HepG2 (cell line): ENCODE data around the gene PLLP. TPM values are rescaled to one million over a fixed set of nuclear protein-coding genes. Genes with fewer than 3 reads are reported as not detected.
A peak's percentile ranks its signal among the peaks of the same experiment; 100 is the strongest.

Source experiments
- AHDC1 ChIP-seq: sonication (generic); formaldehyde crosslinking; IDR thresholded peaks from 2 replicates; pipeline ENCODE4 v1.5.1; 2020; ENCODE audit warnings: mild to moderate bottlenecking, missing genetic modification reagents, borderline replicate concordance
- ASH2L ChIP-seq: fragments of 300-600, 200-600 bp; sonication (generic); IDR thresholded peaks from 2 replicates; pipeline ENCODE4 v1.7.0; 2017; ENCODE audit warnings: low read depth, mild to moderate bottlenecking, moderate library complexity, mixed read lengths, low read length; ENCODE audit not compliant: insufficient read length
- CHD4 ChIP-seq: fragments of 200-600 bp; sonication (generic); IDR thresholded peaks from 2 replicates; pipeline ENCODE4 v1.7.0; 2017; ENCODE audit warnings: mild to moderate bottlenecking, low read length, borderline replicate concordance
- HES4 ChIP-seq: sonication (generic); formaldehyde crosslinking; IDR thresholded peaks from 2 replicates; pipeline ENCODE4 v1.9.0; 2021; ENCODE audit warnings: mild to moderate bottlenecking, missing genetic modification reagents, borderline replicate concordance
- IKZF4 ChIP-seq: sonication (generic); formaldehyde crosslinking; IDR thresholded peaks from 2 replicates; pipeline ENCODE4 v1.5.1; 2020; ENCODE audit warnings: borderline replicate concordance, mild to moderate bottlenecking, low read depth, missing genetic modification reagents; ENCODE audit errors: not compliant biosample characterization
- IRF1 ChIP-seq: sonication (generic); formaldehyde crosslinking; IDR thresholded peaks from 2 replicates; pipeline ENCODE4 v1.4.0; 2020; ENCODE audit warnings: low read depth, mild to moderate bottlenecking, missing genetic modification reagents
- ISX ChIP-seq: sonication (generic); formaldehyde crosslinking; conservative IDR thresholded peaks from 2 replicates; pipeline ENCODE4 v1.5.0; 2020; ENCODE audit warnings: missing genetic modification reagents
- JUN ChIP-seq: sonication (generic); formaldehyde crosslinking; IDR thresholded peaks from 2 replicates; pipeline ENCODE4 v1.4.0; 2020; ENCODE audit warnings: mild to moderate bottlenecking, missing genetic modification reagents
- MAFG ChIP-seq: sonication (generic); formaldehyde crosslinking; IDR thresholded peaks from 2 replicates; pipeline ENCODE4 v1.5.1; 2020; ENCODE audit warnings: mild to moderate bottlenecking, missing genetic modification reagents
- SIX4 ChIP-seq: sonication (generic); formaldehyde crosslinking; IDR thresholded peaks from 2 replicates; pipeline ENCODE4 v1.4.0; 2020; ENCODE audit warnings: missing genetic modification reagents
- TBL1XR1 ChIP-seq: fragments of 150-350 bp; IDR thresholded peaks from 2 replicates; pipeline ENCODE4 v1.6.1; 2014; ENCODE audit warnings: borderline replicate concordance, low read length; ENCODE audit not compliant: partially characterized antibody
- TBX2 ChIP-seq: sonication (generic); formaldehyde crosslinking; IDR thresholded peaks from 2 replicates; pipeline ENCODE4 v1.5.0; 2020; ENCODE audit warnings: missing genetic modification reagents, mild to moderate bottlenecking, borderline replicate concordance
- YEATS4 ChIP-seq: sonication (generic); formaldehyde crosslinking; IDR thresholded peaks from 2 replicates; pipeline ENCODE4 v1.4.0; 2020; ENCODE audit warnings: missing genetic modification reagents, borderline replicate concordance
- ZNF292 ChIP-seq: sonication (generic); formaldehyde crosslinking; IDR thresholded peaks from 2 replicates; pipeline ENCODE4 v1.8.1; 2022; ENCODE audit warnings: mild to moderate bottlenecking, low read depth, missing genetic modification reagents, borderline replicate concordance
- ZXDC ChIP-seq: sonication (generic); formaldehyde crosslinking; IDR thresholded peaks from 2 replicates; pipeline ENCODE4 v1.5.0; 2020; ENCODE audit warnings: mild to moderate bottlenecking, missing genetic modification reagents
- polyA plus RNA-seq, 8 experiments: library from polyadenylated mRNA; depleted of rRNA in 3 of 8; stranded (reverse) in 7 of 8; unstranded in 1 of 8; fragments of >200 nt; fragmentation: Illumina TruSeq in 4 of 8; extraction: Trizol in 4 of 8; gene quantifications; 2 replicates each; pipeline versions ENCODE4 v1.2.1 to v1.2.3, GENCODE V29; 2011 to 2016; ENCODE audit warnings: low read depth in 4 of 8, missing spikeins in 1 of 8, mixed read lengths in 1 of 8; ENCODE audit not compliant: insufficient read depth in 1 of 8
- total RNA-seq, 5 experiments: library from RNA; depleted of rRNA; stranded (reverse); fragments of >200 nt; fragmentation: Illumina TruSeq; extraction: Trizol; gene quantifications; 2 replicates each; pipeline ENCODE4 v1.2.3, GENCODE V29; 2016; ENCODE audit warnings: low read depth in 1 of 5
- TF ChIP-seq, protein P1 (sequence below): sonication (generic); formaldehyde crosslinking; IDR thresholded peaks from 2 replicates; pipeline ENCODE4 v1.5.1; 2020; ENCODE audit warnings: mild to moderate bottlenecking, missing genetic modification reagents, moderate library complexity
- TF ChIP-seq, protein P2 (sequence below): IDR thresholded peaks from 2 replicates; pipeline ENCODE4 v1.6.1; 2016; ENCODE audit warnings: missing genetic modification reagents, missing compliant biosample characterization

Gene PLLP
- total and polyA plus RNA-seq, 2 of the 13 experiments (the other 11 are each of a cell fraction or from before 2014, with no cell fraction given), result 60.6 to 127 TPM

DNA sequence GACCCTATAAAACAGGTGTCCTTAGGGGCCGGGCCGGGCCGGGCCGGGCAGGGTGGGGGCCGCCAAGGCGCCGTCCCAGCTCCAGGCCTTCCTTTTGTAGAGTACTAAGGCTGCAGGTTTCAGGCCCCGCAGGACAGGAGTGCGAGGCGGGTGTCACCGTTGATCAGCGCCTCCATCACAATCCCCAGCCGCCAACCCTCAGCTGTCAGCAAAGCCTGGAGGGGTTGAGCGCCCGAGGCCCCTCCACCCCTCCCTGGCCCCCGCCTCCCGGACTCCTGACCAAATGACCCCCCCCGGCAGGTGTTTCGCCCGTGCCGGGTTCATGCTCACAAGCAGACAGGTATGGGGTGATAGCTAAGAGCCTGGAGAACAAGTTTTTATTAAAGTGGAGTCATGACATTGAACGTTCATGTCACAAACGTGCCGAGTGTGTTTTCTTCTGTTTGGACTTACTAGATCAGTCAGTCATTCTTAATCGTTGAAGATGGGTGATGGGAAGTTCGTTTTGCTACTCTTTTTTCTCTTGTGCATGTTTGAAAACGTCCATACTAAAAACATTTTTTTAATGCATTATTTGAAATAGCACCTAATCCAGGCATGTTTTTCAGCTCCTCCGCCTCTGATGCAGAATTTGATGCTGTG lies 38.9 kb downstream of the PLLP start (continued):
- TF ChIP-seq IRF1 (CRISPR knock-in tag) (no peak), AHDC1 (CRISPR knock-in tag) (no peak), HES4 (CRISPR knock-in tag) (no peak), CHD4 (no peak), ISX (CRISPR knock-in tag) (no peak), ZXDC (CRISPR knock-in tag) (peak; percentile 10; the same call in 1 of the 2 replicates), JUN (no peak), YEATS4 (CRISPR knock-in tag) (no peak; the same call in 1 of the 2 replicates), ASH2L (peak; percentile 56), TBX2 (no peak), ZNF292 (no peak), SIX4 (CRISPR knock-in tag) (no peak), MAFG (no peak), IKZF4 (CRISPR knock-in tag) (no peak), TBL1XR1 (no peak)
- TF ChIP-seq, protein P1, sequence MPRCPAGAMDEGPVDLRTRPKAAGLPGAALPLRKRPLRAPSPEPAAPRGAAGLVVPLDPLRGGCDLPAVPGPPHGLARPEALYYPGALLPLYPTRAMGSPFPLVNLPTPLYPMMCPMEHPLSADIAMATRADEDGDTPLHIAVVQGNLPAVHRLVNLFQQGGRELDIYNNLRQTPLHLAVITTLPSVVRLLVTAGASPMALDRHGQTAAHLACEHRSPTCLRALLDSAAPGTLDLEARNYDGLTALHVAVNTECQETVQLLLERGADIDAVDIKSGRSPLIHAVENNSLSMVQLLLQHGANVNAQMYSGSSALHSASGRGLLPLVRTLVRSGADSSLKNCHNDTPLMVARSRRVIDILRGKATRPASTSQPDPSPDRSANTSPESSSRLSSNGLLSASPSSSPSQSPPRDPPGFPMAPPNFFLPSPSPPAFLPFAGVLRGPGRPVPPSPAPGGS, result no peak
- TF ChIP-seq, protein P2, sequence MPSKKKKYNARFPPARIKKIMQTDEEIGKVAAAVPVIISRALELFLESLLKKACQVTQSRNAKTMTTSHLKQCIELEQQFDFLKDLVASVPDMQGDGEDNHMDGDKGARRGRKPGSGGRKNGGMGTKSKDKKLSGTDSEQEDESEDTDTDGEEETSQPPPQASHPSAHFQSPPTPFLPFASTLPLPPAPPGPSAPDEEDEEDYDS, result no peak
